Embryonic facial prominence (tissue), 1 donor: ENCODE results near the gene TINAGL1.

ENCODE experiments used
- DNase-seq: peaks from one replicate; pipeline ENCODE4 v3.0.0-alpha.2; 2016; ENCODE audit errors: extremely low spot score

The TINAGL1 gene

GRCh38 chr1:31627301-31627929 lies 51.1 kb downstream of the TINAGL1 start:
- no peak for DNase-seq

- DNase-seq = no peak
These were observed 51.7 kb downstream of the TINAGL1 start for GRCh38 chr1:31627930-31628559.

- no peak for DNase-seq
These were observed 52.7 kb downstream of the TINAGL1 start for GRCh38 chr1:31628931-31629556.

- DNase-seq = no peak
These were observed 56.3 kb downstream of the TINAGL1 start for GRCh38 chr1:31632649-31633048.

- no peak for DNase-seq
These were observed 56.8 kb downstream of the TINAGL1 start for GRCh38 chr1:31633117-31633516.
